Measurements from ENCODE around the gene AFAP1. TPM values are rescaled to one million over a fixed set of nuclear protein-coding genes. Genes with fewer than 3 reads are reported as not detected.

The AFAP1 gene
- total RNA-seq, 1 donor from 2014 or later: 0.24 TPM

DNA sequence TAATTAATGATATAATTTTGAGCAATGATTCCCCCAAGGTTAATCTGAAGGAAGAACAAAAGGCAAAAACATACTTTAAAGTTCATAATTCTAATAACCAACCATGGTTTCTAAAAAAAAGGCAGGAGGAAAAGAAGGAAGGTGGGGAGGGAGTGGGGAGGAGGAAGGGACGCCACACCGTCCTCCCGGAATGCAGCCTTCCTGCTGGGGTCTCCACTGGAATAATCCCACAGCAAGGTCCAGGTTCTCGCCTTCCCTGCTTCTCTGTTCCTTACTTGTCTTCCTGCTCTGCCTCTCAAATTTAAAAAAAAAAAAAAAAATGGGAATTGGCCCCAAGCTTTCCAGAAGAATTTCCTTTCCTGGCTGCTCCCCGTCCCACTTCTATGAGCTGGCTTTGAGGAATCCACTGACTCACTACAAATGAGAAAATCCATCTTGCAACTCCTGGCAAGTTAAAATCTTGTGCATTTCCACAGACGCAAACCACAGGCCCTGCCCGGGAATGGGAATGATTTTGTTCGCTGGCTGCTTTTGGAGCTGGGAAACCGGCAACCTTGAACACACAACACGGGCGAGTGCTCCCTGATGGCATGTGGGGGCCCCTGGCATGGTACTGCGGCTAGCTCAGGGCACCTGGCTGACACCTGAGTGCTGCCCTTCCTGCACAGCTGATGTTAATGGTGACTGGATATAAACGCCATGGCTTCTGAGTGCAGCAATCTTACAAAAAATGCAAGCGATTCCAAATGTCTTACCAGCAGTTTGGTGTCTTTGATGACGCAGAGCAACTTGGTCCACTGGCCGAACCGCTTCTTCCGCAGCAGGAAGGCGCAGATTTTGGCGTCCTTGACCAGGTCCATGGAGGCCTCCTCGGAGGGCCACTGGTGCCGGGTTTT lies 97.0 kb downstream of the AFAP1 start:
- no peaks in the 10 kb centered on the region for H3K4me1 Mint-ChIP-seq
- no peak overlapping the region for H3K27ac Mint-ChIP-seq
- CTCF ChIA-PET: interaction anchor here (0.6 kb wide), 1 partner anchor 37 kb away, joined by 3 read pairs; no protein-coding TSS in a partner anchor
- TF ChIP-seq, protein P1, sequence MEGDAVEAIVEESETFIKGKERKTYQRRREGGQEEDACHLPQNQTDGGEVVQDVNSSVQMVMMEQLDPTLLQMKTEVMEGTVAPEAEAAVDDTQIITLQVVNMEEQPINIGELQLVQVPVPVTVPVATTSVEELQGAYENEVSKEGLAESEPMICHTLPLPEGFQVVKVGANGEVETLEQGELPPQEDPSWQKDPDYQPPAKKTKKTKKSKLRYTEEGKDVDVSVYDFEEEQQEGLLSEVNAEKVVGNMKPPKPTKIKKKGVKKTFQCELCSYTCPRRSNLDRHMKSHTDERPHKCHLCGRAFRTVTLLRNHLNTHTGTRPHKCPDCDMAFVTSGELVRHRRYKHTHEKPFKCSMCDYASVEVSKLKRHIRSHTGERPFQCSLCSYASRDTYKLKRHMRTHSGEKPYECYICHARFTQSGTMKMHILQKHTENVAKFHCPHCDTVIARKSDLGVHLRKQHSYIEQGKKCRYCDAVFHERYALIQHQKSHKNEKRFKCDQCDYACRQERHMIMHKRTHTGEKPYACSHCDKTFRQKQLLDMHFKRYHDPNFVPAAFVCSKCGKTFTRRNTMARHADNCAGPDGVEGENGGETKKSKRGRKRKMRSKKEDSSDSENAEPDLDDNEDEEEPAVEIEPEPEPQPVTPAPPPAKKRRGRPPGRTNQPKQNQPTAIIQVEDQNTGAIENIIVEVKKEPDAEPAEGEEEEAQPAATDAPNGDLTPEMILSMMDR (IDR thresholded peaks at IDR 0.05): no peak
- no peak overlapping the region for H3K4me3 Mint-ChIP-seq
- H3K27me3 Mint-ChIP-seq: no peaks in the 10 kb centered on the region
- no peaks in the 10 kb centered on the region for H3K36me3 Mint-ChIP-seq (ENCODE audit: low read depth)
- ATAC-seq (ENCODE audit: low read depth) (no peak), DNase-seq (no peak)
- no peaks in the 10 kb centered on the region for H3K9me3 Mint-ChIP-seq
- POLR2A ChIA-PET: no interaction called here
- intact Hi-C loops (cut with micrococcal nuclease): no loop called here

DNA sequence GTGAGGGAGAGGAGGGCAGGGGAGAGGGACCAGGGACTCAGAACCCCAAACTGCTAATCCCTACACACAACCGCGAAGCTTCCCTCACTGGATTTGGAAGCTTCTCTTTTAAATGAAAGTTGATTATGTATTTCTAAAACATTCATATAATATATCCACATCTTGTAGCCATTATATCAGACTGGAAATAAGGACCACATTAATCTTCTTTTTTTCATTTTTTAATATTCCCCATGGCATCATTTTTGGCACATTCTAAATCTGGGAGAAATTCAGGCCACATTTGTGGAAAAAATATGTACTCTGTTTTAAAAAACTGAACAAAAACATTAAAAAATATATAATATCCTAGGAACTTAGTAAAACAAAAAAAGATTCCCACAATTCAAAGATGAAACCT lies 97.8 kb downstream of the AFAP1 start:
- ATAC-seq (ENCODE audit: low read depth): no peak
- no peaks in the 10 kb centered on the region for H3K4me1 Mint-ChIP-seq
- TF ChIP-seq, protein P1 (IDR thresholded peaks at IDR 0.05): no peak
- intact Hi-C loops (cut with micrococcal nuclease): no loop called here
- no peaks in the 10 kb centered on the region for H3K36me3 Mint-ChIP-seq (ENCODE audit: low read depth)
- H3K4me3 Mint-ChIP-seq: no peak overlapping the region
- no peaks in the 10 kb centered on the region for H3K27me3 Mint-ChIP-seq
- POLR2A ChIA-PET: no interaction called here
- CTCF ChIA-PET: no interaction called here
- H3K27ac Mint-ChIP-seq: no peak overlapping the region
- no peaks in the 10 kb centered on the region for H3K9me3 Mint-ChIP-seq
- DNase-seq: no peak

DNA sequence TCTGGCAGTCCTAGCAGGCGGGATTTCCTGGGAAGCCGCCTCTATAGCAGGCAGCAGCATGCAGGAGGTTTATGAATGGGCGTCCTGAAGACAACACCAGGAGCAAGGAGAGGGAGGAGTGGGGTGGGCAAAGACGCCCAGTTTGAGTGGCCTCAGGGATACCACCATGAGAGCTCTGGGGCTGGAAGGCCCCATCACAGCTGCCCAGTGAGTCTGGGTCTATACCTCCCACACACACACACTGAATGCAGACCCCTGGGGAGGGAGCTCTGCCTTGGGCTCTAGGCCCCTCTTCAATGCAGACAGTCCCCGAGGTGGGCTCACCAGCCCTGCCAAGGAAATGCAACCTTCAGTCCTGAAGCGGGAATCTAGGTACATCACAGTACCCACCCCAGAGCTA lies 98.6 kb downstream of the AFAP1 start:
- Mint-ChIP-seq H3K27ac (no peak overlapping the region), H3K4me3 (no peak overlapping the region), H3K27me3 (peaks cover 2% of the 10 kb centered on the region), H3K9me3 (no peaks in the 10 kb centered on the region), H3K4me1 (no peaks in the 10 kb centered on the region), H3K36me3 (ENCODE audit: low read depth) (no peaks in the 10 kb centered on the region)
- DNase-seq (no peak), ATAC-seq (ENCODE audit: low read depth) (no peak)
- TF ChIP-seq, protein P1 (IDR thresholded peaks at IDR 0.05): no peak
- POLR2A ChIA-PET: no interaction called here
- intact Hi-C loops (cut with micrococcal nuclease): no loop called here
- CTCF ChIA-PET: no interaction called here

DNA sequence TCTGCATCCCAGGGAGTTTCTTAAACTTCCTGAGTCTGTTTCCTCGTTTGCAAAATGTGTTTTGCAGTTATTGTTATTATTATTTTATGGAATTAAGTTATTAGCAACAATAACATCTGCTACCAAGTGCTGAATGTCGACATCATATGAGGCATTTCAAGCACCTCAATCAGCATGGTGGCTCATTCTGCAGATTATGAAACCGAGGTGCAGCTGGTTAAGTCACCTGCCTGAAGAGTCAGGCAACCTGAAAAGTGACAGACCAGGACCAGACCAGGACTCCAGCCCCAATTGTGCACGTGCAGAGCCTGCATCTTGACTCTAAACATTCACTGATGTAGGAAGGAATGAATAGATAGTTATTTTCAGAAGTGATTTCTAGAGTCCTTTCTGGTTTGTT lies 99.8 kb downstream of the AFAP1 start:
- Mint-ChIP-seq H3K4me1 (no peaks in the 10 kb centered on the region), H3K9me3 (no peaks in the 10 kb centered on the region), H3K27ac (no peak overlapping the region), H3K4me3 (no peak overlapping the region), H3K27me3 (peaks cover 2% of the 10 kb centered on the region), H3K36me3 (ENCODE audit: low read depth) (no peaks in the 10 kb centered on the region)
- POLR2A ChIA-PET: no interaction called here
- no peak for DNase-seq
- intact Hi-C loops (cut with micrococcal nuclease): no loop called here
- no peak for ATAC-seq (ENCODE audit: low read depth)
- CTCF ChIA-PET: no interaction called here
- TF ChIP-seq, protein P1 (IDR thresholded peaks at IDR 0.05): no peak

DNA sequence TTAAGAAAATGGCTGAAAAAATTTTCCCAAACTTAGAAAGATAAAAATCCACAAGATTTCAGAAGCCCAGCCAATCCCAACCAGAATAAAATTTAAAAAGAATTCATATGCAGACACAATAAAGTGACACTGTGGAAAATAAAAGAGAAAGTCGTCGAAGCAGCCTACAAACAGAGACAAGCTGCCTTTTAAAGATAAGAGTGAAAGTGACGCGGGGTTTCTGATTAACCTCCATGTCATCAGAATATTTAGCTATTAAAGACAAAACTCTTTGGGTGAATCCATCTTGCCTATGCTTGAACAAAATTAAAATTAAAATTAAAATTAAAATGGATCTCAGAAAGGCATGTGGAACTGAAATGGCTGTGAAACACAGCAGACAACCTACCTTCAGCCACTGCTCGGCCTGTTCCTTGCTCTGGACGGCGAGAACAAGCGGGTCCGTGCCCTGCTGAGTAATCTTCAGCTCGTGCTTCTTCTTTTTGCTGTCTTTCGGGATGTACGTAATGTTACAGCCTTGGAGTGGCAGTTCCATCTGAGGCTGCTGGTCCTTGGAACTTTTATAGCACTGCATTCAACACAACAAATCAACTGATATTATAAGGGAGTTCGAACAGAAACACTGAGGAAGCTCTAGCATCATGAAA lies 101.4 kb downstream of the AFAP1 start:
- H3K36me3 Mint-ChIP-seq (ENCODE audit: low read depth): no peaks in the 10 kb centered on the region
- no peak overlapping the region for H3K27ac Mint-ChIP-seq
- no peaks in the 10 kb centered on the region for H3K4me1 Mint-ChIP-seq
- CTCF ChIA-PET: no interaction called here
- no peaks in the 10 kb centered on the region for H3K9me3 Mint-ChIP-seq
- ATAC-seq (ENCODE audit: low read depth) (no peak), DNase-seq (no peak)
- intact Hi-C loops (cut with micrococcal nuclease): no loop called here
- POLR2A ChIA-PET: no interaction called here
- no peak overlapping the region for H3K4me3 Mint-ChIP-seq
- TF ChIP-seq, protein P1 (IDR thresholded peaks at IDR 0.05): no peak
- peaks cover 2% of the 10 kb centered on the region for H3K27me3 Mint-ChIP-seq
